ENCODE data around the gene ATAD5. TPM values are rescaled to one million over a fixed set of nuclear protein-coding genes. Genes with fewer than 3 reads are reported as not detected.

ATAD5 gene
- total and polyA plus RNA-seq, 2 of the 13 experiments (the other 11 are each of a cell fraction or from before 2014, with no cell fraction given) = 1.8 to 10.7 TPM

DNA sequence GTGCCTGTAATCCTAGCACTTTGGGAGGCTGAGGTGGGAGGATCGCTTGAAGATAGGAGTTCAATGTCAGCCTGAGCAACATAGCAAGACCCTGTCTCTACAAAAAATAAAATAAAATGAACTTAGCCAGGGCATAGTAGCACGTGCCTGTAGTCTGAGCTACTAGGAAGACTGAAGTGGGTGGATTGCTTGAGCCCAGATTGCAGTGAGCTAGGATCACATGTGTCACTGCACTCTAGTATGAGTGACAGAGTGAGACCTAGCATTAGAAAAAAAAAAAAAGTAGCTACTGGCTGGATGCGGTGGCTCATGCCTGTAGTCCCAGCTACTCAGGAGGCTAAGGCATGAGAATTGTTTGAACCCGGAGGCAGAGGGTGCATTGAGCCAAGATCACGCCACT is 96.0 kb downstream of the ATAD5 start:
- ChIA-PET POLR2A (no interaction called here), CTCF (ENCODE audit: low intra/inter-chr PET ratio, low total read pairs) (no interaction called here)
- Histone ChIP-seq H4K20me1 (ENCODE audit: insufficient read depth, low read length) (no peaks in the 10 kb centered on the region), H3K4me3 (replicated peaks in 1 of 3; ENCODE audit: insufficient read depth in 1 of 3, low read depth in 2 of 3, low read length in 3 of 3) (no peak overlapping the region), H3K79me2 (ENCODE audit: insufficient read depth, low read length) (no peaks in the 10 kb centered on the region), H3K36me3 (replicated peaks in 1 of 2; ENCODE audit: control insufficient read depth in 1 of 2, insufficient read depth in 2 of 2, low read length in 2 of 2) (no peaks in the 10 kb centered on the region), H3K4me1 (ENCODE audit: insufficient read depth, low read length) (peaks cover 19% of the 10 kb centered on the region), H2AFZ (ENCODE audit: low read length) (no peak overlapping the region), H3K27ac (ENCODE audit: extremely low read length, insufficient read depth, low read length) (no peak overlapping the region), H3K9ac (ENCODE audit: insufficient read depth, low read depth, low read length) (no peak overlapping the region), H3K4me2 (ENCODE audit: low read depth, low read length) (no peak overlapping the region), H3K9me3 (ENCODE audit: low read length) (no peaks in the 10 kb centered on the region), H3K27me3 (ENCODE audit: control insufficient read depth in 1 of 2, insufficient read depth in 2 of 2, low read length in 2 of 2) (peaks cover 0 to 3% of the 10 kb centered on the region in 2 experiments; a peak in 1 of 5 replicates)
- no peak for FAIRE-seq
- intact Hi-C loops (cut with micrococcal nuclease; ENCODE audit: unreplicated experiment) (no loop called here), in situ Hi-C loops (cut with HindIII; ENCODE audit: extremely low pct_ligation_motif_present, low pct_unique_long_range_greater_than_20kb) (no loop called here)
- no TSS peak for BruUV-seq (replicated peaks)
- DNase-seq (ENCODE audit: low spot score) = no peak
- no peak for ATAC-seq
- WGBS (ENCODE audit: low lambda C conversion rate) = 88% methylated on average over 5 of the region's 5 CpGs
- TF ChIP-seq GATA4 (IDR thresholded peaks at IDR 0.05; ENCODE audit: borderline replicate concordance, low read depth) = no peak
- TF ChIP-seq RBM39 (IDR thresholded peaks at IDR 0.05; ENCODE audit: low read depth, low read length, poor library complexity, severe bottlenecking) = no peak
- TF ChIP-seq, protein P1, sequence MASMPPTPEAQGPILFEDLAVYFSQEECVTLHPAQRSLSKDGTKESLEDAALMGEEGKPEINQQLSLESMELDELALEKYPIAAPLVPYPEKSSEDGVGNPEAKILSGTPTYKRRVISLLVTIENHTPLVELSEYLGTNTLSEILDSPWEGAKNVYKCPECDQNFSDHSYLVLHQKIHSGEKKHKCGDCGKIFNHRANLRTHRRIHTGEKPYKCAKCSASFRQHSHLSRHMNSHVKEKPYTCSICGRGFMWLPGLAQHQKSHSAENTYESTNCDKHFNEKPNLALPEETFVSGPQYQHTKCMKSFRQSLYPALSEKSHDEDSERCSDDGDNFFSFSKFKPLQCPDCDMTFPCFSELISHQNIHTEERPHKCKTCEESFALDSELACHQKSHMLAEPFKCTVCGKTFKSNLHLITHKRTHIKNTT (CRISPR knock-in tag; IDR thresholded peaks at IDR 0.05) = no peak
- no peak for TF ChIP-seq EP300 (IDR thresholded peaks at IDR 0.05; ENCODE audit: low read depth in 2 of 2, low read length in 2 of 2)
- TF ChIP-seq EP300 (CRISPR knock-in tag; IDR thresholded peaks at IDR 0.05; ENCODE audit: borderline replicate concordance) = no peak
- no peak for TF ChIP-seq PRMT3 (CRISPR knock-in tag; IDR thresholded peaks at IDR 0.05; ENCODE audit: borderline replicate concordance, low read depth)
- no peak for TF ChIP-seq ZNF333 (CRISPR knock-in tag; IDR thresholded peaks at IDR 0.05; ENCODE audit: borderline replicate concordance)
- no peak for TF ChIP-seq ZNF674 (CRISPR knock-in tag; IDR thresholded peaks at IDR 0.05; ENCODE audit: low read depth)
- TF ChIP-seq, protein P2, sequence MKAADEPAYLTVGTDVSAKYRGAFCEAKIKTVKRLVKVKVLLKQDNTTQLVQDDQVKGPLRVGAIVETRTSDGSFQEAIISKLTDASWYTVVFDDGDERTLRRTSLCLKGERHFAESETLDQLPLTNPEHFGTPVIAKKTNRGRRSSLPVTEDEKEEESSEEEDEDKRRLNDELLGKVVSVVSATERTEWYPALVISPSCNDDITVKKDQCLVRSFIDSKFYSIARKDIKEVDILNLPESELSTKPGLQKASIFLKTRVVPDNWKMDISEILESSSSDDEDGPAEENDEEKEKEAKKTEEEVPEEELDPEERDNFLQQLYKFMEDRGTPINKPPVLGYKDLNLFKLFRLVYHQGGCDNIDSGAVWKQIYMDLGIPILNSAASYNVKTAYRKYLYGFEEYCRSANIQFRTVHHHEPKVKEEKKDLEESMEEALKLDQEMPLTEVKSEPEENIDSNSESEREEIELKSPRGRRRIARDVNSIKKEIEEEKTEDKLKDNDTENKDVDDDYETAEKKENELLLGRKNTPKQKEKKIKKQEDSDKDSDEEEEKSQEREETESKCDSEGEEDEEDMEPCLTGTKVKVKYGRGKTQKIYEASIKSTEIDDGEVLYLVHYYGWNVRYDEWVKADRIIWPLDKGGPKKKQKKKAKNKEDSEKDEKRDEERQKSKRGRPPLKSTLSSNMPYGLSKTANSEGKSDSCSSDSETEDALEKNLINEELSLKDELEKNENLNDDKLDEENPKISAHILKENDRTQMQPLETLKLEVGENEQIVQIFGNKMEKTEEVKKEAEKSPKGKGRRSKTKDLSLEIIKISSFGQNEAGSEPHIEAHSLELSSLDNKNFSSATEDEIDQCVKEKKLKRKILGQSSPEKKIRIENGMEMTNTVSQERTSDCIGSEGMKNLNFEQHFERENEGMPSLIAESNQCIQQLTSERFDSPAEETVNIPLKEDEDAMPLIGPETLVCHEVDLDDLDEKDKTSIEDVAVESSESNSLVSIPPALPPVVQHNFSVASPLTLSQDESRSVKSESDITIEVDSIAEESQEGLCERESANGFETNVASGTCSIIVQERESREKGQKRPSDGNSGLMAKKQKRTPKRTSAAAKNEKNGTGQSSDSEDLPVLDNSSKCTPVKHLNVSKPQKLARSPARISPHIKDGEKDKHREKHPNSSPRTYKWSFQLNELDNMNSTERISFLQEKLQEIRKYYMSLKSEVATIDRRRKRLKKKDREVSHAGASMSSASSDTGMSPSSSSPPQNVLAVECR (CRISPR knock-in tag; IDR thresholded peaks at IDR 0.05; ENCODE audit: borderline replicate concordance) = no peak
- no peak for TF ChIP-seq RNF2 (conservative IDR thresholded peaks at IDR 0.05; ENCODE audit: low read depth)
- TF ChIP-seq ZNF577 (CRISPR knock-in tag; IDR thresholded peaks at IDR 0.05; ENCODE audit: borderline replicate concordance, low read depth) = no peak
- TF ChIP-seq PITX1 (CRISPR knock-in tag; IDR thresholded peaks at IDR 0.05) = no peak
- no peak for TF ChIP-seq ZNF761 (CRISPR knock-in tag; conservative IDR thresholded peaks at IDR 0.05)
- no peak for TF ChIP-seq HNF4A (CRISPR knock-in tag; IDR thresholded peaks at IDR 0.05)
- TF ChIP-seq ZNF670 (CRISPR knock-in tag; IDR thresholded peaks at IDR 0.05; ENCODE audit: borderline replicate concordance) = no peak

All from HepG2 (cell line).